Ovary (tissue), 3 donors: ENCODE results near the gene TMEM217.

Experiments used
- EP300 ChIP-seq: sonication (generic); formaldehyde crosslinking; IDR thresholded peaks from one replicate; pipeline ENCODE4 v1.6.1; 2017; ENCODE audit warnings: antibody characterized with exemption
- POLR2A ChIP-seq: fragments of 450-650 bp; IDR thresholded peaks from one replicate; pipeline ENCODE4 v1.6.1; 2017; ENCODE audit warnings: antibody characterized with exemption, mild to moderate bottlenecking, moderate library complexity
- TF ChIP-seq, protein P1 (sequence below), 3 donors: fragments of 450-650 bp in 2 of 3; fragments of 200-600 bp in 1 of 3; IDR thresholded peaks; one replicate each; pipeline versions ENCODE4 v1.5.1 to v1.8.0; 2016 to 2022; ENCODE audit warnings: antibody characterized with exemption in 3 of 3, mild to moderate bottlenecking in 1 of 3
- donor health status: DM: no; HTN: no; CAD: no.

DNA sequence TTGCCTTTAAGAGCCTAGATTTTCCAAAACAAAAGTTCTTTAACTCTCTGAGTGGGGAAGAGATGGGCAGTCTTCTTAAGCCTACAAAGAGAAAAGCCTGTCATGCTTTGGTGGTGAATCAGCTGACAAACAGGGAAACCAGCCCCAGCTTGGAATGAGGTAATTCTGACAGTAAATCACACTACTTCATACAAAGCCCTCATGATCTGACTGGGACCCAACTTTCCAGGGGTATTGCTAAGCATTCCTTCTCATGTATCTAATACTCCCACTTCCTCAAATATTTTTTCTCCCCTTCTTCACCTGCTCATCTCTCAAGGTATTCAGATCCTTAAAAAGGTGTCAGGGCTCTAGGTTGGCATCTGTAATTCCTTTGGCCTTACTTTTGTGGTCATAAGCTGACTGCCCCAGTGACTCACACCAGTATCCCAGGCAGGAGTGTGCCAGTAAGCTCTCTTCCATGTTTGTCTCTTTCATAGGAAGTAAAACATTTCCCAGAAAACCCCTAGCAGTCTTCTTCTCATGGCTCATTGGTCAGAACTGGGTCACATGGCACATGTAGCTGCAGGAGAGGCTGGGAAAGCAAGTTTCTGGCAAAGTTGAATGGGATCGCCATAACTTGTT lies 15.4 kb downstream of the TMEM217 start:
- TF ChIP-seq, protein P1, sequence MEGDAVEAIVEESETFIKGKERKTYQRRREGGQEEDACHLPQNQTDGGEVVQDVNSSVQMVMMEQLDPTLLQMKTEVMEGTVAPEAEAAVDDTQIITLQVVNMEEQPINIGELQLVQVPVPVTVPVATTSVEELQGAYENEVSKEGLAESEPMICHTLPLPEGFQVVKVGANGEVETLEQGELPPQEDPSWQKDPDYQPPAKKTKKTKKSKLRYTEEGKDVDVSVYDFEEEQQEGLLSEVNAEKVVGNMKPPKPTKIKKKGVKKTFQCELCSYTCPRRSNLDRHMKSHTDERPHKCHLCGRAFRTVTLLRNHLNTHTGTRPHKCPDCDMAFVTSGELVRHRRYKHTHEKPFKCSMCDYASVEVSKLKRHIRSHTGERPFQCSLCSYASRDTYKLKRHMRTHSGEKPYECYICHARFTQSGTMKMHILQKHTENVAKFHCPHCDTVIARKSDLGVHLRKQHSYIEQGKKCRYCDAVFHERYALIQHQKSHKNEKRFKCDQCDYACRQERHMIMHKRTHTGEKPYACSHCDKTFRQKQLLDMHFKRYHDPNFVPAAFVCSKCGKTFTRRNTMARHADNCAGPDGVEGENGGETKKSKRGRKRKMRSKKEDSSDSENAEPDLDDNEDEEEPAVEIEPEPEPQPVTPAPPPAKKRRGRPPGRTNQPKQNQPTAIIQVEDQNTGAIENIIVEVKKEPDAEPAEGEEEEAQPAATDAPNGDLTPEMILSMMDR (IDR thresholded peaks at IDR 0.05), result no peak
- TF ChIP-seq EP300, result peak; percentile 26
- no peak for TF ChIP-seq POLR2A
